Measurements from ENCODE around the gene KIF3C. TPM values are rescaled to one million over a fixed set of nuclear protein-coding genes. Genes with fewer than 3 reads are reported as not detected.

The KIF3C gene
- total RNA-seq, 1 experiment from 2014 or later: 55.7 TPM

GRCh38 chr2:25996844-25997243, 14.5 kb upstream of the KIF3C start:
- no peak for ATAC-seq
- no peaks in the 10 kb centered on the region for H3K9me3 ChIP-seq (ENCODE audit: control insufficient read depth, insufficient read depth, low read depth, low read length)
- in situ Hi-C loops (cut with HindIII; ENCODE audit: low pct_unique_long_range_greater_than_20kb, low sequenced_read_pairs) (no loop called here), intact Hi-C loops (cut with micrococcal nuclease; ENCODE audit: unreplicated experiment) (no loop called here)
- BruUV-seq (replicated peaks): no TSS peak
- POLR2A ChIA-PET: no interaction called here
- no peaks in the 10 kb centered on the region for H3K36me3 ChIP-seq (ENCODE audit: control insufficient read depth, insufficient read depth, low read length)
- CTCF ChIA-PET: no interaction called here
- TF ChIP-seq SIN3A (IDR thresholded peaks at IDR 0.05; ENCODE audit: borderline replicate concordance, insufficient read depth, low read depth, low read length) (no peak), POLR2AphosphoS5 (IDR thresholded peaks at IDR 0.05; ENCODE audit: low read depth, low read length) (no peak)
- H3K4me1 ChIP-seq (ENCODE audit: control insufficient read depth, insufficient read depth, low read length): peaks cover 19% of the 10 kb centered on the region
- H3K27me3 ChIP-seq (ENCODE audit: control insufficient read depth, insufficient read depth, low read length): no peaks in the 10 kb centered on the region
- H3K27ac ChIP-seq (ENCODE audit: low read length): peak overlapping the region; percentile 46
- no peak overlapping the region for H3K4me3 ChIP-seq (ENCODE audit: low read depth in 2 of 2, low read length in 2 of 2)
- no peak for DNase-seq (ENCODE audit: low read depth, low spot score)

- ChIA-PET CTCF (interaction anchor here (0.6 to 0.7 kb wide), 2 partner anchors 66 to 220 kb away, joined by 4 to 7 read pairs; no protein-coding TSS in a partner anchor), POLR2A (no interaction called here)
- intact Hi-C loops (cut with micrococcal nuclease; ENCODE audit: unreplicated experiment) (no loop called here), in situ Hi-C loops (cut with HindIII; ENCODE audit: low pct_unique_long_range_greater_than_20kb, low sequenced_read_pairs) (no loop called here)
- no peaks in the 10 kb centered on the region for H3K9me3 ChIP-seq (ENCODE audit: control insufficient read depth, insufficient read depth, low read depth, low read length)
- peaks cover 8% of the 10 kb centered on the region; the same call in 1 of the 2 replicates for H3K4me1 ChIP-seq (ENCODE audit: control insufficient read depth, insufficient read depth, low read length)
- DNase-seq (ENCODE audit: low read depth, low spot score) (no peak), ATAC-seq (no peak)
- no peak overlapping the region for H3K27ac ChIP-seq (ENCODE audit: low read length)
- no peaks in the 10 kb centered on the region for H3K36me3 ChIP-seq (ENCODE audit: control insufficient read depth, insufficient read depth, low read length)
- TF ChIP-seq POLR2AphosphoS5 (IDR thresholded peaks at IDR 0.05; ENCODE audit: low read depth, low read length) (no peak), REST (IDR thresholded peaks at IDR 0.05; ENCODE audit: insufficient read depth in 1 of 2, low read depth in 2 of 2, low read length in 1 of 2) (no peak), SIN3A (IDR thresholded peaks at IDR 0.05; ENCODE audit: borderline replicate concordance, insufficient read depth, low read depth, low read length) (no peak), TCF7L2 (IDR thresholded peaks at IDR 0.05; ENCODE audit: low read depth, low read length) (no peak), CTCF (IDR thresholded peaks at IDR 0.05) (no peak)
- BruUV-seq (replicated peaks): no TSS peak
- no peaks in the 10 kb centered on the region for H3K27me3 ChIP-seq (ENCODE audit: control insufficient read depth, insufficient read depth, low read length)
- no peak overlapping the region for H3K4me3 ChIP-seq (ENCODE audit: low read depth in 2 of 2, low read length in 2 of 2)
Measured at GRCh38 chr2:25994509-25994908, 12.2 kb upstream of the KIF3C start.

- ATAC-seq (no peak), DNase-seq (ENCODE audit: low read depth, low spot score) (no peak)
- intact Hi-C loops (cut with micrococcal nuclease; ENCODE audit: unreplicated experiment): loop anchor here (2.0 kb wide), 1 partner anchor 150 kb away; no protein-coding TSS in a partner anchor
- Histone ChIP-seq H3K27ac (ENCODE audit: low read length) (no peak overlapping the region; the same call in 1 of the 2 replicates), H3K4me3 (ENCODE audit: low read depth in 2 of 2, low read length in 2 of 2) (no peak overlapping the region), H3K27me3 (ENCODE audit: control insufficient read depth, insufficient read depth, low read length) (no peaks in the 10 kb centered on the region), H3K36me3 (ENCODE audit: control insufficient read depth, insufficient read depth, low read length) (no peaks in the 10 kb centered on the region), H3K9me3 (ENCODE audit: control insufficient read depth, insufficient read depth, low read depth, low read length) (no peaks in the 10 kb centered on the region), H3K4me1 (ENCODE audit: control insufficient read depth, insufficient read depth, low read length) (peaks cover 8% of the 10 kb centered on the region; the same call in 1 of the 2 replicates)
- CTCF ChIA-PET: interaction anchor here (0.6 kb wide), 1 partner anchor 134 kb away, joined by 3 read pairs; no protein-coding TSS in a partner anchor
- POLR2A ChIA-PET: interaction anchor here (0.6 to 0.7 kb wide), 2 partner anchors 43 to 467 kb away, joined by 3 to 5 read pairs; no protein-coding TSS in a partner anchor
- no TSS peak for BruUV-seq (replicated peaks)
- TF ChIP-seq REST (IDR thresholded peaks at IDR 0.05; ENCODE audit: insufficient read depth in 1 of 2, low read depth in 2 of 2, low read length in 1 of 2) (no peak), TCF7L2 (IDR thresholded peaks at IDR 0.05; ENCODE audit: low read depth, low read length) (no peak), SIN3A (IDR thresholded peaks at IDR 0.05; ENCODE audit: borderline replicate concordance, insufficient read depth, low read depth, low read length) (no peak), CTCF (IDR thresholded peaks at IDR 0.05) (no peak), POLR2AphosphoS5 (IDR thresholded peaks at IDR 0.05; ENCODE audit: low read depth, low read length) (no peak)
- in situ Hi-C loops (cut with HindIII; ENCODE audit: low pct_unique_long_range_greater_than_20kb, low sequenced_read_pairs): no loop called here
Measured at GRCh38 chr2:25993049-25993448, 10.8 kb upstream of the KIF3C start.

All from Panc1 (cell line).